Dendritic cell treated with granulocyte-macrophage colony-stimulating factor and Interleukin-4, amounts not matched to agents 40 ng/mL and 50 ng/mL, for 4 days (primary cell): ENCODE measurements around the gene UBE2L5.
"Not testable (repeated sequence)": the region's sequence is repeated elsewhere in the genome, so short reads cannot be mapped to it uniquely, and the experiment has no call there.

Experiments
- H3K27ac Mint-ChIP-seq: one replicate; pipeline ENCODE4 v1.8.0; 2022; ENCODE audit warnings: mild to moderate bottlenecking, mixed read lengths
- H3K27me3 Mint-ChIP-seq: one replicate; pipeline ENCODE4 v1.8.0; 2022; ENCODE audit warnings: mild to moderate bottlenecking, mixed read lengths
- H3K36me3 Mint-ChIP-seq: one replicate; pipeline ENCODE4 v1.8.0; 2022; ENCODE audit warnings: low read depth, mixed read lengths
- H3K4me1 Mint-ChIP-seq: one replicate; pipeline ENCODE4 v1.8.0; 2022; ENCODE audit warnings: low read depth, mixed read lengths
- H3K4me3 Mint-ChIP-seq: one replicate; pipeline ENCODE4 v1.8.0; 2022; ENCODE audit warnings: mild to moderate bottlenecking, moderate library complexity, mixed read lengths
- H3K9me3 Mint-ChIP-seq: one replicate; pipeline ENCODE4 v1.8.0; 2022; ENCODE audit warnings: mixed read lengths
- intact Hi-C: fragments of 100-400 bp; cut with micrococcal nuclease; formaldehyde crosslinking; loops from one replicate; pipeline ENCODE4 v1.15.0; 2022

Gene UBE2L5

DNA sequence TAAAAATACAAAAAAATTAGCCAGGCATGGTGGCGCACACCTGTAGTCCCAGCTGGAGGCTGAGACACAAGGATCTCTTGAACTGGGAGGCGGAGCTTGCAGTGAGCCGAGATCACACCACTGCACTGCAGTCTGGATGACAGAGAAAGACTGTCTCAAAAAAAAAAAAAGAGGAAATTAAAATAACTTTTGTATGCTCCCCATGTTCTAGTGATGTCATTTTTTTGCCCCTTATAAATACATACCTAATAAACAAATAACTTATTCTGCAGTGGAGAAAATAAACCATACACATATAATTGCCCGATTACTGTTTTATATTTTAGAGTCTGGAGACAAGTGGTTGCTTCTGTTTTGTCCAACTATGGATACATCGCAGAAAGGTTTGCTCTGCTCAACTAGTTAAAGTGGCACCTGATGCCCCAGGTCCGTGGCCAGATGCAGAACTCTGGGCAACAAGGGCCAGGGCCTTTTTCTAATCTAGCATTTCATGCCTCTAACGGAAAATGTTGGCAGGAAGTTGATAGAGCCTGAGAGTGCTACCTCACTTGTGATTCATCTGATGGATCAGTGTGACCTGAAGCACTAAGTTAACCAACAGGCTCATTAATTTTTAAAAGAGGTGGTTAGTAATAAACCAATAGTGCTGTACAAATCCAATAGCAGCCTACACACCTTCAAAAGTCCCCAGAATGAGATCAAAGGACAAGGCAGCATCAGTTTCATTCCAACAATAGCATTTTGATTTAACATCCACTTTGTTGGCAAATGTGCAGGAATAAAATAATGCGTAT, 18.8 kb downstream of the UBE2L5 start:
- Mint-ChIP-seq H3K9me3 (no peaks in the 10 kb centered on the region), H3K4me1 (peaks cover 12% of the 10 kb centered on the region), H3K36me3 (no peaks in the 10 kb centered on the region), H3K4me3 (no peak overlapping the region), H3K27ac (no peak overlapping the region), H3K27me3 (peaks cover 13% of the 10 kb centered on the region)
- intact Hi-C loops = no loop called here

DNA sequence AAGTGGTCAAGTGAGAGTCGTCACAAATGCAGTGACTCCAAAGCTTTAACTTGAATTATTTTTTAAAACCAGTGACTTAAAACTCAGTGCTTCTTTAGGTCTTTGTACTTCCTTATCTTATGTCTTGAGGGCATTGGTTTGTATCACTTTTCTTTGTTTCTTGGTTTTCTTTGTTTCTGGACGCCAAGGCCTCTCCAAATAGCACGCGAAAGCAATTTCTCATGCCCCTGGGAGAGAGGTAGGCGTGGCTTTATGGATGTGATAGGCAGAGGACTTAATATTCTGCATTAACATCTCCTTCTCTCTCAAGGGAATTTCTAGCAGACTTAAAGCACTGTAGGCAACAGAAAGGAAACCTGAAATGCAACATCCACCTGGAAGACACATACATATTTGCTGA, 20.6 kb downstream of the UBE2L5 start:
- no peak overlapping the region for H3K4me3 Mint-ChIP-seq

DNA sequence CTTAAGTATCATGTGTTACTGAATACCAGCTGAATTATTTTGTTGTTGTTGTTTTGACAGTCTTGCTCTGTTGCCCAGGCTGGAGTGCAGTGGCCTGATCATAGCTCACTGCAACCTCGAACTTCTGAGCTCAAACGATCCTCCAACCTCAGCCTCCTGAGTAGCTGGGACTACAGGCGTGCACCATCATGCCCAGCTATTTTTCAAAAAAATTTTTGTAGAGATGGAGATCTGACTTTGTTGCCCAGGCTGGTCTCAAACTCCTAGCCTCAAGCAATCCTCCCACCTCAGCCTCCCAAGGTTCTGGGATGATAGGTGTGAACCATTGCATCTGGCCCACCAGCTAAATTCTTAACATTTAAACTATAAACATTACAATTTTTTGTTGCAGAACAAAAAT, 21.2 kb downstream of the UBE2L5 start:
- H3K4me3 Mint-ChIP-seq, H3K36me3 Mint-ChIP-seq, intact Hi-C loops, H3K9me3 Mint-ChIP-seq, H3K27ac Mint-ChIP-seq: not testable (repeated sequence)
- H3K27me3 Mint-ChIP-seq = peaks cover 12% of the 10 kb centered on the region
- peaks cover 14% of the 10 kb centered on the region for H3K4me1 Mint-ChIP-seq

More for the DNA sequence above, 20.6 kb downstream of the UBE2L5 start:
- H3K9me3 Mint-ChIP-seq = no peaks in the 10 kb centered on the region
- peaks cover 14% of the 10 kb centered on the region for H3K4me1 Mint-ChIP-seq
- intact Hi-C loops = no loop called here
- H3K36me3 Mint-ChIP-seq = no peaks in the 10 kb centered on the region
- peaks cover 12% of the 10 kb centered on the region for H3K27me3 Mint-ChIP-seq
- no peak overlapping the region for H3K27ac Mint-ChIP-seq

DNA sequence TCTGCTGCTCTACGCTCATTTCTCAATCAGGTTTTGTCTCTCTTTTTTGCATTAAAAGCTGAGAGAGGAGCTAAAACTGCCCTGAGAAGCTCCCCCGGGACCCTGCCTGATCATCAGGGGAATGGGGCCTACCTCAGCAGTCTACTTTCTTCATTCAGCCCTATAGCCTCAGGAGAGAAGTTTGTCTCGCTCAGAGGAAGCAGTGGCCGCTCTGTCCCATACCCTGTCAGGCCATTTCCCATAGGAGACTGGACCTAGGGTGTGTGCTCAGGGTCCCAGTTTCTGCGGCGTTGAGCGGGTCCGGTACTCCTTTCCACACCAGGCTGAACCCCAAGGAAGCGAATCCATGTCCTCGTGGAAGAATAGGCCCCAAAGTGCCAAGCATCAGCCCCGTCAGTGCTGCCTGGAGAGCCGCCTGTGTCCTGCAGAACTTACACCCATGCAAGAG, 21.7 kb downstream of the UBE2L5 start:
- H3K27me3 Mint-ChIP-seq = peaks cover 12% of the 10 kb centered on the region
- no peaks in the 10 kb centered on the region for H3K9me3 Mint-ChIP-seq
- no peaks in the 10 kb centered on the region for H3K36me3 Mint-ChIP-seq
- intact Hi-C loops = no loop called here
- H3K4me1 Mint-ChIP-seq = peaks cover 14% of the 10 kb centered on the region
- H3K27ac Mint-ChIP-seq = no peak overlapping the region
- H3K4me3 Mint-ChIP-seq = no peak overlapping the region

DNA sequence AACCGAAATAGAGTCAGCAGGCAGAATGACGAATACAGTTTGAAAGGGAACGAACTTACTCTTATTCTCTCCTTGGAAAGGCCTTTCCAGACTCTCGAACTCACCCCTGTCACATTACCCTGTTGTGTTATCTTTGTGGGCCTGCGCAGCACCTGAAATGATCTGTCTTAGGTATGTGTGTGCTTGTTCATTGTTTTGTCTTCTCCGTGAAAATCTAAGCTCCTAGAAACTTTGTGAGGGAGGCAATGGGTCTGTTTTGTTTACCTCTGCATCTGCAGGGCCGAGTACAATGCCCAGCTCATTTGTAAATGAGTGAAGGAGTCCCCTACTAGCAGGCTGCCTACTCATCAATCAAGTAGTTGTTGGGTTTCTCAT, 23.8 kb downstream of the UBE2L5 start:
- Mint-ChIP-seq H3K36me3 (no peaks in the 10 kb centered on the region), H3K27me3 (peaks cover 12% of the 10 kb centered on the region), H3K9me3 (no peaks in the 10 kb centered on the region), H3K4me1 (peaks cover 14% of the 10 kb centered on the region), H3K4me3 (peak overlapping the region; percentile 67), H3K27ac (peak overlapping the region; percentile 52)
- intact Hi-C loops = no loop called here

DNA sequence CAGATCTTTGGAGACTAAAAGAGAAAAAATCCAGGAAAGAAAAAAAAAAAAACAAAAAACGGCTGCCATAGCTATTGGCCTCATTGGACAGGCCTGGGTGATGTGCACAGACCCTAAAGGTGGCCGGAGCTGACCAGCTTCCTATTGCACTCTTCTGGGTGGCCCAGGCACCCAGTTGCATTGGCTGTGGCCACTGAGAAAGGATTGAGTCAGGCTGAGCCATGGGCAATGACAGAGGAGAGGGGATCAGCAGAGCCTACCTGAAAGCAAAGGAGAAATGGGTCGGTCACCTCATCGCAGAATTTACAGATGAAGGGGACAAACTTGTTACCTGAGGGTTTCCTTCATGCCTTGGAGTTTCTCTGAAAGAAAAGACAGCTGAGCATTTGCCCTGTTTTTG, 26.1 kb downstream of the UBE2L5 start:
- no peaks in the 10 kb centered on the region for H3K36me3 Mint-ChIP-seq
- peaks cover 12% of the 10 kb centered on the region for H3K27me3 Mint-ChIP-seq
- H3K9me3 Mint-ChIP-seq = no peaks in the 10 kb centered on the region
- H3K4me1 Mint-ChIP-seq = peaks cover 16% of the 10 kb centered on the region
- H3K27ac Mint-ChIP-seq = no peak overlapping the region
- intact Hi-C loops = no loop called here
- no peak overlapping the region for H3K4me3 Mint-ChIP-seq

DNA sequence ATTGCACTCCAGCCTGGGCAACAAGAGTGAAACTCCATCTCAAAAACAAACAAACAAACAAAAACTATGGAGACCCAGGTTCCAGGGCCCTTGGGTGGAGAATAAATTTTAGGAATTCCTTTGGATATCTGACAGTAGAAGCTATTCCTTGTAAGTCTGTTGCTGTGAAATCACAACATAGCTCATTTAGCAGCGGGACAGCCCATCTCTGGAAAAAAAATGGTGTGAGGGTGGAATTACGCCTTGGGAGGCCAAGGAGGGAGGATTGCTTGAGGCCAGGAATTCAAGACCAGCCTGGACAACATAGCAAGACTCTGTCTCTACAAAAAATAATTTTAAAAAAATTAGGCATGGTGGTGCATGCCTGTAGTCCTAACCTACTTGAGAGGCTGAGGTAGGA, 27.8 kb downstream of the UBE2L5 start:
- H3K4me1 Mint-ChIP-seq = peaks cover 21% of the 10 kb centered on the region
- no peak overlapping the region for H3K4me3 Mint-ChIP-seq
- intact Hi-C loops = no loop called here
- H3K36me3 Mint-ChIP-seq = no peaks in the 10 kb centered on the region
- no peak overlapping the region for H3K27ac Mint-ChIP-seq
- H3K27me3 Mint-ChIP-seq = peaks cover 12% of the 10 kb centered on the region
- no peaks in the 10 kb centered on the region for H3K9me3 Mint-ChIP-seq

DNA sequence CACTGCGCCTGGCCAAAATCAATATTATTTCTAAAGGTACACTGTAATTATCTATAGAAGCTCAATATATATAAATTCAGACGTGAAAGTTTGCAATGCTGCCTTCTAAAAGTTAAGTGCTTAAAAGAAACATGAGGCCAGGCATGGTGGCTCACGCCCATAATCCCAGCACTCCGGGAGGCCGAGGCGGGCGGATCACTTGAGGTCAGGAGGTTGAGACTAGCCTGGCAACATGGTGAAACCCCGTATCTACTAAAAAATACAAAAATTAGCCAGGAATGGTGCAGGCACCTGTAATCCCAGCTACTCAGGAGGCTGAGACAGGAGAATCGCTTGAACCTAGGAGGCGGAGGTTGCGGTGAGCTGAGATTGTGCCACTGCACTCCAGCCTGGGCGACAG, 29.2 kb downstream of the UBE2L5 start:
- H3K27me3 Mint-ChIP-seq, H3K4me3 Mint-ChIP-seq, H3K36me3 Mint-ChIP-seq, H3K27ac Mint-ChIP-seq, H3K9me3 Mint-ChIP-seq, H3K4me1 Mint-ChIP-seq, intact Hi-C loops: not testable (repeated sequence)

DNA sequence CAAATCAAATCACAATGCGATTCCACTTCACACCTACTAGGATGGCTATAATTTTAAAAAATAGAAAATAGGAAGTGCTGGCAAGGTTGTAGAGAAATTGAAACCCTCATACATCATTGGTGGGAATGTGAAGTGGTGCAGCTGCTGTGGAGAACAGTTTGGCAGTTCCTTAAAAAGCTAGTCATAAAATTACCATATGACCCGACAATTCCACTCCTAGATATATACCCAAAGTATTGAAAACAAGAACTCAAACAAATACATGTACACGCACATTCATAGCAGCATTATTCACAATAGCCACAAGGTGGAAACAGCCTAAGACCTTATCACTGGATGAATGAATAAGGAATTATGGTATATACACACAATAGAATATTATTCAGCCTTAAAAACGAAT, 31.4 kb downstream of the UBE2L5 start:
- no peaks in the 10 kb centered on the region for H3K27me3 Mint-ChIP-seq
- H3K27ac Mint-ChIP-seq = no peak overlapping the region
- peaks cover 8% of the 10 kb centered on the region for H3K4me1 Mint-ChIP-seq
- H3K9me3 Mint-ChIP-seq = no peaks in the 10 kb centered on the region
- intact Hi-C loops = no loop called here
- peaks cover 8% of the 10 kb centered on the region for H3K36me3 Mint-ChIP-seq
- no peak overlapping the region for H3K4me3 Mint-ChIP-seq

DNA sequence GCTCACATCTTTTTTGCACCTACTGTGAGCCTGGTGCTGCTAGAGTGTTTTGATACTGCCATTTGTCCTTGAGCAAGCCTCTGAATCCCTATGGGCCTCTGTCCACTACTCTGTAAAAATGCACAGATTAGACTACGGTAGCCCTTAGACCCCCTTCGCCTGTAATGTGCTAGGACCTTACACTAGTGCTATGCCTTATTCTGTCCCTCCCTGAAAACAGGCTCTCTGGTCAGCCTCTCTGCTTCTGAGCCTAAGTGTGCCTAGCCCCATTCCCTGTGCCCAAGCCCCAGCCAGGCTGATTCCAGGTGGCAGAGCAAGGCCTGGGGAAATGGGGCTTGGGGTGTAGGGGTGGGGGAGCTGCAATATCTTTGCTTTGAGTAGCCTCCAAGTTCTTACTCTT, 32.7 kb downstream of the UBE2L5 start:
- H3K4me1 Mint-ChIP-seq = peaks cover 8% of the 10 kb centered on the region
- H3K27ac Mint-ChIP-seq = peak overlapping the region; percentile 33
- intact Hi-C loops = no loop called here
- H3K9me3 Mint-ChIP-seq = no peaks in the 10 kb centered on the region
- no peaks in the 10 kb centered on the region for H3K27me3 Mint-ChIP-seq
- peaks cover 20% of the 10 kb centered on the region for H3K36me3 Mint-ChIP-seq
- no peak overlapping the region for H3K4me3 Mint-ChIP-seq

DNA sequence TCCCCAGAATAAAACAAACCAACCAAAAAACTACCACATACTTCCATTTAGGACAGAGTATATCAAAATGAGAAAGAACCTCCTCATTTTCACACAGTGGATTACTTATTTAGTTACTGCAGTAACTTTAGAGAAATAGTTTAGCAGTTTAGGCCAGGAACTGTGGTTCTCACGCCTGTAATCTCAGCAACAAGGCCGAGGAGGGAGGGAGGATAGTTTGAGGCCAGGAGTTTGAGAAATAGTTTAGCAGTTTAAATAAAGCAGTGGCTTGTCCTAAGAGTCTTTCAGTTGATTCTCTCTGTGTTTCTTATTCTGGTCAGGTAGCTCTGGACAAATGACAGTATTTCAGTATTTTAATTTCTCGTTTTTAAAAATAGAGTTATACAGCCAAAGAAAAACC, 34.0 kb downstream of the UBE2L5 start:
- no peak overlapping the region for H3K4me3 Mint-ChIP-seq
- no peak overlapping the region for H3K27ac Mint-ChIP-seq
- peaks cover 24% of the 10 kb centered on the region for H3K36me3 Mint-ChIP-seq
- no peaks in the 10 kb centered on the region for H3K9me3 Mint-ChIP-seq
- intact Hi-C loops = no loop called here
- H3K27me3 Mint-ChIP-seq = no peaks in the 10 kb centered on the region
- peaks cover 11% of the 10 kb centered on the region for H3K4me1 Mint-ChIP-seq

DNA sequence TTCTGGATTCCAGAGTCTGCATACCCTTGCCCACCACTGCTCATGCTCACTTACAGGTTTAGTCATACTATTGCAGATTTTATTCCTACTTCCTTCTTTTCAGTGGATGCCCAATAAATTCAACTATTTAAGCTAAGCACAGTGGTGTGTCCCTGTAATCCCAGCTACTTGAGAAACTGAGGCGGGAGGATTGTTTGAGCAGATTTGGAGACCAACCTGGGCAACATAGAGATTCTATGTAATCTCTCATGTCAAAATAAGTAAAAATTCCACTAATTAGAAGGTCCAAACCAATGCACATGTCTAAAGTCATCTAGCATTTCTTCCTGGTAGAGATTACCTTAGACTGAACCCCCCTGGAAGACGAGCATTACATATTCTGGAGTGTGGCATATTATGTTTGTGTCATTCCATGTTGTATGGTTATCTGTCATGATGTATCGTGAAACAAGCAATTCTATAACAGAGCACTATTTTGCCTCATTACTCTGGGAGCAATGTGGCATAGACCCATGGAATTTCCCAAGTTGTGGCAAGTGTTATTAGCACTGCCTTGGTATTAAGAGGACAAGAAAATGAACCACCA, 35.1 kb downstream of the UBE2L5 start:
- H3K4me1 Mint-ChIP-seq = peaks cover 16% of the 10 kb centered on the region
- H3K36me3 Mint-ChIP-seq = peaks cover 34% of the 10 kb centered on the region
- H3K9me3 Mint-ChIP-seq = no peaks in the 10 kb centered on the region
- H3K27ac Mint-ChIP-seq = no peak overlapping the region
- H3K4me3 Mint-ChIP-seq = no peak overlapping the region
- H3K27me3 Mint-ChIP-seq = no peaks in the 10 kb centered on the region
- intact Hi-C loops = no loop called here

DNA sequence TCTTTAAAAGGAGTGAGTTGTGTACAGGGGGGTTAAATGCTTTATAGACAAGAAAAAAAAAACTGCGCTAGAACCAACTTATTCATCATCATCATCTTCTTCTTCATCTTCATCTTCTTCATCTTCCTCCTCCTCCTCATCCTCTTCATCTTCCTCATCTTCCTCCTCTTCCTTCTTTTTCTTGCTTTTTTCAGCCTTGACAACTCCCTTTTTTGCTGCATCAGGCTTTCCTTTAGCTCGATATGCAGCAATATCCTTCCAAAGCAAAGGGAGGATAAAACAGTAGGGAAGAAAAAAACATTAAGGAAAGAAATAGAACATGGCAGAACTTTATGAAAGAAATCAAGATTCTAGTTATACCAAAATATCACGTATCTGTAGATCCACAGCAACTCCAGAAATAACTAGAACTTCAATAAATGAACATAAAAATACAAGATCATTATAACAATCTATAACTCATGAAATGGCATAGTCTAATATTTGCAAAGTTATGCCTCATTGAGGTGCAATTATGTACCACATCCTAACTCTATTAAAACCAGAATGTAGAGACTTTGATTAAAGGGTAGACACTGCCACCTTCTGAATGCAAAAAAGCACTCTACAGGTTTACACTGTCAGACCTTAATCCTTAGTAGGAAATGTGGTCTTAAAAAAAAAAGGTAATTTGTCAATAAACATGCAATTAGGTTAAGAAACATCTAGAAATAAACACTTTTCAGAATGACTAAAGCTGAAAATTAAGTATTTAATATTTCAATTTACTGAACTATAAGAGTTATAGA, 39.2 kb downstream of the UBE2L5 start:
- H3K4me3 Mint-ChIP-seq, H3K27ac Mint-ChIP-seq, H3K9me3 Mint-ChIP-seq, H3K27me3 Mint-ChIP-seq: not testable (repeated sequence)
- Mint-ChIP-seq H3K4me1 (peaks cover 21% of the 10 kb centered on the region), H3K36me3 (peaks cover 54% of the 10 kb centered on the region)
- intact Hi-C loops = loop anchor here (5.0 kb wide), 3 partner anchors 54 to 329 kb away; partner anchors contain the start of gene USPL1
